HG03432 (cell line): Measurements from ENCODE around the gene SIK2.

Source experiments
- ATAC-seq: cut with Tn5 transposase; IDR thresholded peaks from one replicate; pipeline ENCODE4 v1.9.1; 2021; ENCODE audit warnings: mild to moderate bottlenecking, moderate library complexity; ENCODE audit not compliant: unreplicated experiment

The SIK2 gene

DNA sequence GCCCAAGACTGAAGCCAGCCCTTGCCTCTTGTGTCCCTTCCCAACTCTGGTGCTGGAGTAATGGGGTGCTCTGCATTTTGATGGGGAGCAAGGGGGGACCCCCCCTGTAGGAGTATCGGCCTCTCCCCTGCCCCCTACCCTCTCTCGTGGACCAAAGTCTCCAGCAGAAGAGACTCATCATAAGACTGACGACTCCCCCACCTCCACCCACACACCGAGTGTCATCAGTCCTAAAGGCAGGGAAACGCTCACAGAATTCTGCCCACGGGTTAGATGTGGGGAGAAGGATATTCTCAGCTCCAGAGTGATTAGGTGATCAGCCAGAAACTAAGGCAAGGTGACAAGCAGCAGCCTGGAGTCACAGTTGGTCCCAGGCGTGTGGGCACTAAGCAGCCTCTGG, 125.2 kb downstream of the SIK2 start:
- no peak for ATAC-seq

DNA sequence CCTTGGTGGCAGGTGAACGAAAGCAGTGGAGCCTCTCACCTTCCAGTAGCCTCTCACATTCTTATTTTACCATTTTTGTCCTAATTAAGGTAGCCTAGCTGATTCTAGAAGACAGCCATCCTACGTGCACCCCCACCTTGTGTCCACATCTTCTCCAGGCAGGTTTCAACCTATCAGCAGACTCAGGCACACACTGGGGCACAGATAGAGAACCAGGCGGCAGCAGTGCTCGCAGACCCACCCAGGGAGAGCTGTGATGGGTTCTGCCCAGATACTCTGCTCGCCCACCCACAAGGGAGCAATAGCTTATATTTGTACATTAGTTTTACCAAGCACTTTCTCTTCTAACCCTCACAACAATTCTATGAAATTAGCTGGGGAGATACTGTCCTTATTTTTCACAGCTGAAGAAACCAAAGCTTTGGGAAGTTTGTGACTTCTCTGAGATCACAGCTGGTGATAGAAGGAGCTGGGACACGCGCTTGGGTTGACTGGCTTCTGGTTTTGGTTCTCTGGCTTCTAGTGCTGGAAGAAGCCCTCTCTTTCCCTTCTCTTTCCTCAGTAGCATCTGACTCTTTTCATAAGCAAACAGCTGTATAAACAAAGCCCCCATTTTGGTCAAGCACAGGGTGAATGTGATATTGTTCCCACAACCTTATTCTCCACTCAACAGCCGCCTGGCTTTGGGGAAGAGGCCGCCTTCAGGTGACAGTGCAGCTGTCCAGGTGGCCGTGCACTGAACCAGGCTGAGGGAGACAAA, 127.0 kb downstream of the SIK2 start:
- ATAC-seq: no peak

DNA sequence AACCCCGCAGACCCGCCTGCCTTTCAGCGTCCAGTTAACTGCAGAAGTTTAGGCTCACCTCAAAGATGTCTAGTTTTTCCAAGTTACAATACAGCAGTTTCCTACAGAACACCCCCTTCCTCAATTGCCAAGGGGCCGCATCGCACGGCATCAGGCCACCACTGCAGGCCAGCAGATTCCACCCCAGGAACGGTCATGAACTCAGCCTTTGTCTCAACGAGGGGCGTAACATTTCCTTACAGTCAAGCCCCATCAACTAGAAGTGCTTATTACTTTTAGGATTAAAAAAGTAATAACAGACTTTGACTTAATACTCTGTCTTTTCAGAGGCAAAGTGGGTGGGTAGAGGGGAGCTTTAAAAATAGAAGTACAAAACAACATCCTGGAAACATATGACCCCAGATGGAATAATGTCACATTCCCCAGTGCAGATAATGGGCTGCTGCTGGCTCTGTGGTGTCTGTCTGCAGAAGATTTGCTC, 127.6 kb downstream of the SIK2 start:
- no peak for ATAC-seq

DNA sequence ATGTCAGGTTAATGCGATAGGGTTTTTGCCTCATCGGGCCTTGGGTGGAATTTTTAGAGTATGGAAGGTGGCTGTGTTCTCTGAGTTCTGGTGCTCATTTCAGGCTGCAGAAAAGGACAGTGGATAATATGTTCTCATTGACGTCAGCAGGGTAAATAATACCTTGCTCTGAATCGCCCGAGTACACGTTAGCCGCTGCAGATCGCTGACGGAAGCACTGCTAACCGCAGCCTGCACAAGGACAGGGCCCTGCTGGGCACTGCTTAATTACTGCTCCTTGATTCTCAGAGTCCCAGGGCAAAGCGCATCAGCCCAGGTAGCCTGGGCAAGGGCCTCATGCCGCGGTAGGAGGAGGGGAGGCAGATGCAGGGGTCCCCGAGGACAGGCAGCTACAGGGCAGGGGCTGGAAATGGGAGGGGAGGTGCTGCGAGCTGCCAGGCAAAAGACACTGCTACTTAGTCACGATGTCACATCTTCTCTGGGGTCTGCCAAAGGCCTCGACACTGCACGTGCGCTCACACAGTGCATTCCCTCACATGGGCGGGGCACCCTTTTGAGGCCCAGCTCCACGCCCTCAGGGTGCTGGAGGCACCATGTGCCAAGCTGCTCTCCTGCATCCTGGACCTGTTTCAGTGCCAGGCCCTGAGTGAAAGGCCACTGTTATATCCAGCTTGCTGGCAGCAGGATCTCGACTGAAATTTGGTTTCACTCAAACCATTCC, 128.8 kb downstream of the SIK2 start:
- no peak for ATAC-seq

DNA sequence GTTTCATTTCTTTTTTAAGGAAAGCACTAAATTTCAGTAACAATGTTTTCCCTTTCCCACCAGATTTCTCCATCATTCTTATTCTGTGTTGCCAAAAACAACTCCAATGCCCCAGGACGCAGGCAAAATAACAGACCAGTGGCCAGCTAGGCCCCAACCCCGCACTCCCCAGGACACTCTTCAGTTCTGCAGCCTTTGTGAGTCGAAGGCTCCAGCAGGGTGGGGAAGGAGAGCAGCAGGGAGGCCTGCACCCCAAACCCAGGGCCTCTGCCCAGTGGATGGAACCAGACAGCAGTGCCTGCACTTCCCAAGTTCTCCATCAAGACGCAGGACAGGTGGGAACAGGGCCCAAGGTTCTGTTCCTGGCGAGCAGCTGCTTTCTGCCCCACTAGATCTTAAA, 129.6 kb downstream of the SIK2 start:
- no peak for ATAC-seq

DNA sequence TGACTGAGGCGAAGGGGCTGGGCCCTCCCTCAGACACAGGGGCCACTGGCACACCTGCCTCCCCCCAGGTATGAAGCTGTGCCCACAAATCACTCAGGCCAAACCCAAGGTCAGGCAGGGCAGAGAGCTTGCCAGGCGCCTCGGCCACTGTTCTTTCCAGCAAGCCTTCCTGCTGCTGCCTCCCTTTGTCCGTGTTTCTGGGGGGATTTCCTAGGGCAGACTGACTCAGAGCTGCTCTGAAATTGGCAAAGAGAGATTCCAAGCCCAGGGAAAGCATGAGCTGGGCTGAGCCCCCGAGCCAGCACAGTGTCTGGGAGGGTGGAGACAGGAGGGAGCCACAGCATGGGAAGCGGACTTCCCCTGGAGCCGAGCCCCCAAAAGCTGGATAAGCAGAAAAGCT, 130.8 kb downstream of the SIK2 start:
- ATAC-seq: no peak

DNA sequence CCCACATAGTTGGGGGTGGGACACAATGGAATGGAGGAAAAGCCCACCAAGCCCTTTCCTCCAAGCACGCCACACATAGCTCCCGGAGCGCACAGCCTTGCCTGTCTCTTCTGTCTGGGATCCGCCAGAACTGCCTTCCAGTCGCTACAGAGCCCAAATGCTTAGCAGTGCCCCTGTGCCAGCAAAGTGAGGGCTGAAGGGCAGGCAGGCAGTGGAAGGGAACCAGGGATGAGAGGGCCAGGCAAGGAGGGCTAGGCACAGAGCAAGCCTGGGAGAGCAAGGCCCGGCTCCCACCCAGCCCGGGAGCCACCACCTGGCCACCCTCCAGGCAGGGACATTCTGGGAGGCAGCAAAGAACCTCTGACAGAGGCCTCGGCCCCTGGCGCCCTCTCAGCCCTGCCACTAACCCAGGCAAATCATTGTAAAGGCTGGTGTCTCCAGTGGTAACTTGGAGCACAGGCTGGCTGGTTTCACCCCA, 131.4 kb downstream of the SIK2 start:
- no peak for ATAC-seq

DNA sequence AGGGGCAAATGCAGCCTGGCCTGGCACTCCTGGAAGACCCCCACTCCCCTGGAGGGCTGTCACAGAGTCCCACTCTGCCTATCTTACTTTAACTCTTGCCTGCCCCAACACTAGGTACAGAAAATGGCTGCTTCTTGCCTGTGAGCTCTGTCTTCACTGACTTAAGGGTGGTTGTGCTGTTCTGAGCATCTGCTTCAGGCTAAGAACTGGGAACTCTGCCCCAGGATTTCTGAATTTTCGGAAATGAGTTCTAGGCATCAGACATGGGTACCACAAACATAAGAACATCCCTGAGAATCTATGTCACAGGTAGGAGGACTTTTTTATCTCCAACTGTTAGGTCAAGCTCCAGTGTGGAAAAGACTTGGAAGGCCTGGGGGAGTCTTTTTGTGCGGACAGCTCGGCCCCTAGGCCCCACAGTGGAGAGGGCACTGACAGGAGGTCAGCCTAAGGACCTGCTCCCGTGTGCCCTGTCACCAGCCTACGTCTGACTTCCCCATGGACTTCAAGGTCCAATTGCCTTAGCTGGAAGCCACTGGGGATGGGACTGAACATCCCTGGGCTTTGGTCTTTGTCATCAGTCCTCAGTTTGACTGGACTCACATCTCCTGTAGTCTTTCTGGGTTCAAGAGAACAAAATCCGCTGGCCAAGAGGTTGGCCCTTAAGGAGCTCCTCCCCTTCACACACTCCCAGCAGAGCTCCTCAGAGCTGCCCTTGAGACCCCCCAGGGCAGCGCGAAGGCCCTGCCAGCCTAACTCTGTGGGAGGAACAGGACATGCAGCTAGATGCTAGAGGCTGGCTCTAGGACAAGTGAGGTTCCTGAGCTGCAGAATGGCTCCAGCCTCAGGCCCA, 132.1 kb downstream of the SIK2 start:
- no peak for ATAC-seq

DNA sequence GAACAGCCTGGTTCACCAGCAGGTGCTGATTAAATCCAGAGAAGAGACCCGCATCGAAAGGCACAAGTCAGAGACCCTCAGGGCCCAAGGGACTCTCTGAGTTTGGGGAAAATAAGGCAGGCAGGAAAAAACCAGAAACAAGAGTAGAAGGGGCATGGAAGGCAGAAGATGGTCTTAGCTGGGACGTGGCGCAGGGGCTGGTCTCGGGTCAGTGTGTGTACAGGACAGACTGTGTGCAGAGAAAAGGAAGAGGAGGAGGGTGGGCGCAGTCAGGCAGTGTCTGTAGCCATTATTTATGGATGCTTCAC, 132.7 kb downstream of the SIK2 start:
- no peak for ATAC-seq

DNA sequence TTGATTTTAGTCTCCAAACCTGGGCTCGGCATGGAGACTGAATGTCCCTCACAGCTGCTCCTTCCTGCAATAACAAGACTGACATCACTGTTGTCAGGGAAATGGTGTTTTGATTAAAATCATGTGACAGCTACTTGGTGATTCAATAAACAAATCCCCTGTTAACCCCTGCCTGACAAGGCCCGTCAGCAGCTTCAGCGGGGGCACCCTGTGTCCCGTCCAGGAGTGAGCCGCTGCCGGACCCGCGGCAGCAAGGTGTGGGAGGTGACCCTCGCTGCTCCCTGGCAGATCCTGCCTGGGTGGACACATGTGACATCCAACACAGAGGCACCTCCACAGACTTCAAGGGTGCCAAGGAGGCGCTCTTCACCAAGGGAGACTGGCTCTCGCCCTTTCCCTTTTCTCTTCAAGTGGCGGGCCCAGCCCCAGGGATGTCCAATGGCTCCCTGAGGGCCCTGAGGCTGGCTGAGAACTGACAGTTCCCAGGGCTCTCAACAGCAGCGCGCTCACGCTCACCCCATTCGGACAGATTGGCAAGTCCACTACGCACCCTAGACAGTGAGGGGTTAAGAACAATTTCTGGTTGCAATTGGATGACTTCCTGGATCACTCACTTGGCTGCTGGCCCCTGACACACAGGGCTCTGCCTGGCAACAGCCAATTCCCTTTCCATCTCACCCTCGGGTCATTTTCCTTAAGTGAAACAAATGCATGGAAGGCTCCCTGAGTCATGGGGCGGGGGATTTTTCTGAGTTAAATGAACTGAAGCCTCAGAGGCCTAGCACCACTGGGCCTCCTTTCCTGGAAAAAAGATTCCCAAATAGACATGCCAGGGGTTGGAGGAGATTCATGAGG, 133.2 kb downstream of the SIK2 start:
- no peak for ATAC-seq

DNA sequence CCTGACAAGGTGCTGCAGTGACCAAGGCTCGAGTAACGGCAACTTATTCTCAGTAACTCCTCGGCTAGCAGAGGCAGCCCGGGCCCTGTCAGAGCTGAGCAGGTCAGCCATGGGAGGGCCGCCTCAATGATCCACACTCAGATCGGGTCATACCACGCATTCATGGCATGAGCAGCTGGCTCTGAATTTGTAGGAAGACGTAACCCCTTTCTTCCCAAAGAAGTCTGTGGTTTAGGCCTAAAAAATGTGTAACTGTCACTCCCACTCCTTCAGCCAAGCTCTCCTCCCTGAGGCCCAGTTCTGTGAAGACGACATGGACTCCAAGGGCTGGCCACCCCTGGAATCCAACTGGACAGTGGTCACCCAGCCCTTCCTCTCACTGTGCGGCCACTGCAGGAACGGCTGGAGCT, 133.9 kb downstream of the SIK2 start:
- no peak for ATAC-seq

DNA sequence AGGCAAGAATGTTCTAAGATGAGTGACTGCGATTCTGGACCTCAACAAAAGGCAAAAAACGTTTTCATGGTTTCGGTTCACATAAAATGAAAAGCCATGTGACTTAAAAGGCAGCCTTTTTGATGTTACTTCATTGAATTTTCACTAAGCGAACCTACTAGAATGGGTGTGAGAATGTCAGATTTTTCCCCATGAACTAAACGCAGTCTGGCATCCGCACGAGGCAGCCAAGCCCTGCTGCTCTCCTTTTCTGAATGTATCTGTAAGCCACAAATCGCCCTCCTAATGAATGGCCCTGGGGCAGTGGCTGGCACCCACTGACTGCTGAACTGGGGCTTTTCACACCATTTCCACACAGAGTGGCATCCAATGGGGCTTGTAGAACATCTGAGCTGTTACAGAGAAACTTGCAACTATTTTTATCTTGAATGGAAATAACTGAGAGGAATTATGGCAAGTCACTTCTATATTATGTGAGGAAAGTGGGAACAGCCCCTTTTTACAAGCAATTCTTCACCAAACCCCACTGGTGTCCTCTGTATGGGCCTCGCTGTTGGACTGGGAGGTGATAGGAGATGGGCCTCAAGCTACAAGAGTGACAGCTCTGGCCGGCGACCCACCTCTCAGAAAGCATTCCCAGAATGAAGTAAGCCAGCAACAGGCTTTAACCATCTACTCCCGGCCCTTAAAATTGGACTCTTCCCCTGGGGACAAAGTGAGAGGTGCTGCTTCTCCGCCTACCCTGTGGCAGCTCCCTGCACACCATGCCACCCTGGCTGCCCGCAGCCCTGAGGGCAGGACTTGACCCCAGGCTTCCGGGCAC, 134.6 kb downstream of the SIK2 start:
- no peak for ATAC-seq

DNA sequence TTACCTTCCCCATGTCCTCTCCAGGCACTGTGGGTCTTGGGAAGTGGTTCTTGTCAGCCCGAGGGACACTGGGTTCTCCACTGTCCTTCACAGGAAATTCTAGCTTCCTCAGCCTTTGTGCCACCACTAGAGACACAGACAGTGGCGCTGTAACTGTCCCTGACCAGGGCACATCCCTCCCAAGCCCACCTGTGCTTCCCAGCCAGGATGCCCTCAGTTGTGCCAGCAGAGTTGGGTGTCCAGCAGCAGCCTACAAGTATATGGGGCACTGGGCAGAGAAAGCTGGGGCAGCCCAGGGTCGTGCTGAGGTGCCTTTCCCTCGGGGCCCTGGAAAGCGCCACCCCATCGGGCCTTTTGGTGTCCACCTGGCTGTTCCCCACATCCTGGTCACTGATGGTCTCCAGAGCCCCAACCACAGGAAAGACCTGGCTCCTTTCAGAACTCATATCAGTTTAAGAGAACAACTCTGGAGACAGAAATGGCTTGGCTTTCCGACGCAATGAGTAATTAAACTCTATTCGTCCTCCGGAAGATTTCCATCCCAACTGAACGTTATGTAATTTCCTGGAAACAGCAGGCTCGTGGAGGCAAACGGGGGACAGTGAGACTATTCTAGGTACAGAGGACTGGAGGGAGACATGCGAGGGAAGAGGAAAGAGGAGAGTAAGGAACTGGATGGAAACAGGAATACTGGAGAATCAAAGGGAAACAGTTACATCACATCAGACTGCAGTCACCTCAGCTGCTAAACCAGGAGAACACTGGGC, 135.4 kb downstream of the SIK2 start:
- ATAC-seq: no peak

DNA sequence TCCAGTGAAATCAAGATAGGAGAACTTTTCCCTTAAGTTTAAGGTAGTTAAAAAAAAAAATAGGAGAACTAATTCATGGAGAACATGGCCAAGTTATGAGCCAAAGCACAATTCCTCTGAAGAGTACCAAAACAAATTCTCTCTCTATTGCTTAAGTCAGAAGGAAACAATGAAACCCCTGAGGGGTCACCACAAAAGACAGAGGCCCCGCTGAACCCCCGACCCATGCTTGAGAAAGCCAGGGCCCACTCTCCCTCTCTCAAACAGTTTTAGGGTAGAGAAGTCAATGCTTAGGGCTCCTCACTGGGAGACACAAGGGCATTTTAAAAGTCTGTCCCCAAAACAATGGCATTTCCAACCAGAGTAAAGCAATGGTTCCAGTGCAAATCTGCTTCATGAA, 137.1 kb downstream of the SIK2 start:
- ATAC-seq: no peak

DNA sequence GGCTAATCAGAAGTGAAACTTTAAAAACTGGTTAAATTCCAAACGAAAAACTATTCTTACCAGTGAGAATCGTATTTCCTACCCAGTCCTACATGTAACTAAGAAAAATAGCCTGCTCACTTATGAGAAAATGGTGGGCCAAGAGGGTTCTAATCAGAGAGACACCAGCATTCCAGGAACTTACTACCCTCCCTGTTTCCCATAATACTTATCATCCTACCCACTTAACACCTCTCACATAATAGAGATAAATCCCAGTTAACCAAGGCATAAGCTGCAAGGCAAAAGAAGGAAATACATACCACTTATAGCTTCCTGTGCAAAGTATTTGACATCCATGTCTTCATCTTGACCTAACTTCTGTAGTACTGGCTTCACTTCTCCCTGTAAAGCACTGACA, 139.5 kb downstream of the SIK2 start:
- ATAC-seq: no peak

DNA sequence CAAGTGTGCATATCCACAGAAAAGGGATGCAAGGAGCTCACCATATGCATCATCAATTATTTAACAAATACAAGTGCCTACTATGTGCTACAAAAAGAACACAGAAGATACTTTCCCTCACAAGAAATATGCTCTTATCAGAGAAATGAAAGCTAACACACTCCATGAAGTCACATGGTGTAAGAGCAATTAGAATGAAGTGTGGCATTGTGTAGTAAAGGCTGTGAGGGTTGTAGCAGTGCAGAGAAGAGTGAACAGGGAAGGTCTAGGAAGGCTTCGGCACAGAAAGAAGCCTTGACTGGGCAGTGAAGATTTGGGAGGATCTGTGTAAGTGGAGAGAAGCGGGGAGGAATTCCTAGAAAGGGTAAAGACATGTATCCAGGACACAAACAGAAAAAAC, 141.5 kb downstream of the SIK2 start:
- no peak for ATAC-seq

DNA sequence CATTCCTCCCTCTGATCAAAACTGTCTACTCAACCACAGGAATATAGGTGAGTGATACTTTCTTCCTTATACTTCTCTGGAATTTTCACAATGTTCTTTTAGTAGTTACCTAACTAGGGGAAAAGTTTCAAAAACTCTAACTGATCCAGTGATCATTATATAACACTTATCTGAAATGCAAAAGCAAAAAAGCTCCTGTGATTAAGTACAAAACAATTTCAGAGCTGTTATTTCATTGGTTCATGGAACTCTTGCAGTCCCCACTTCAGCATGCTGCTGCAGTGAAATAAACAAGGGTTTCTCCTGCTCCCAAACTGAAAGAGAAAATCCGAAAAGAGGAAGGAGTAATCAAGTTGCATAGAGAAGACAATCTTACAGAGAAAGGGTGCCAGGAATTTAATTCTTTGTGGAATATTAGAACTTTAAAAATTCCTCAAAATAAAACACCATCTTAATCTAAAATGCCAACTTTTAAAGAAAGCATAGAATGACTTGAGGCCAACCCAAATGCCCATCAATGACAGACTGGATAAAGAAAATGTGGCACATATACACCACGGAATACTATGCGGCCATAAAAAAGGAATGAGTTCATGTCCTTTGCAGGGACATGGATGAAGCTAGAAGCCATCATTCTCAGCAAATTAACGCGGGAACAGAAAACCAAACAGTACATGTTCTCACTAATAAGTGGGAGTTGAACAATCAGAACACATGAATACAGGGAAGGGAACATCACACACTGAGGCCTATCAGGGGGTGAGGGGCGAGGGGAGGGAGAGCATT, 143.7 kb downstream of the SIK2 start:
- ATAC-seq: no peak
